DND-41 (cell line): ENCODE results near the gene PIEZO2.

Experiments used
- ATAC-seq: fragments of 200-7000 bp; cut with Tn5 transposase; 3 replicates; pipeline ENCODE4 v1.9.1; 2021; ENCODE audit warnings: low read depth; ENCODE audit not compliant: insufficient read depth
- DNase-seq: peaks from one replicate; pipeline ENCODE4 v3.0.0-alpha.2; 2020
- H2AFZ ChIP-seq: 2 replicates; pipeline ENCODE4 v1.6.0; 2012; ENCODE audit warnings: low read depth, low read length
- H3K27ac ChIP-seq: 2 replicates; pipeline ENCODE4 v1.5.1; 2012; ENCODE audit warnings: low read length, inconsistent platforms
- H3K27me3 ChIP-seq: fragments of 200-600 bp; sonication (generic); 2 replicates; pipeline ENCODE4 v1.6.0; 2012; ENCODE audit warnings: low read length, mild to moderate bottlenecking, inconsistent platforms; ENCODE audit not compliant: insufficient read depth, poor library complexity
- H3K36me3 ChIP-seq: 2 replicates; pipeline ENCODE4 v1.5.1; 2012; ENCODE audit warnings: low read length, inconsistent platforms; ENCODE audit not compliant: insufficient read depth
- H3K4me1 ChIP-seq: 2 replicates; pipeline ENCODE4 v1.5.1; 2012; ENCODE audit warnings: mild to moderate bottlenecking, low read length; ENCODE audit not compliant: insufficient read depth
- H3K4me2 ChIP-seq: 2 replicates; pipeline ENCODE4 v1.6.0; 2012; ENCODE audit warnings: mild to moderate bottlenecking, moderate library complexity, low read length, inconsistent platforms; ENCODE audit not compliant: insufficient read depth
- H3K4me3 ChIP-seq, 2 experiments: fragments of 200-600 bp in 1 of 2; shearing (Covaris generic) in 1 of 2; 2 replicates each; pipeline ENCODE4 v1.5.1; 2012 to 2016; ENCODE audit warnings: inconsistent platforms in 2 of 2, low read length in 2 of 2, mild to moderate bottlenecking in 2 of 2, low read depth in 1 of 2, moderate library complexity in 1 of 2
- H3K79me2 ChIP-seq: 2 replicates; pipeline ENCODE4 v1.6.0; 2012; ENCODE audit warnings: low read length, inconsistent platforms; ENCODE audit not compliant: insufficient read depth
- H3K9ac ChIP-seq: 2 replicates; pipeline ENCODE4 v1.6.0; 2012; ENCODE audit warnings: low read depth, mild to moderate bottlenecking, inconsistent platforms, low read length, moderate library complexity
- H3K9me3 ChIP-seq: 2 replicates; pipeline ENCODE4 v1.5.1; 2012; ENCODE audit warnings: low read length, moderate library complexity, mild to moderate bottlenecking, inconsistent platforms; ENCODE audit not compliant: insufficient read depth, severe bottlenecking
- H4K20me1 ChIP-seq: 2 replicates; pipeline ENCODE4 v1.6.0; 2012; ENCODE audit warnings: low read length; ENCODE audit not compliant: insufficient read depth
- CTCF ChIP-seq: IDR thresholded peaks from 2 replicates; pipeline ENCODE4 v1.5.1; 2012; ENCODE audit warnings: borderline replicate concordance, low read length, moderate library complexity, mild to moderate bottlenecking; ENCODE audit not compliant: poor library complexity, severe bottlenecking; ENCODE audit errors: extremely low read depth
- EZH2 ChIP-seq: IDR thresholded peaks from 3 replicates; pipeline ENCODE4 v1.6.1; 2012; ENCODE audit warnings: borderline replicate concordance, low read depth, mild to moderate bottlenecking, moderate library complexity, low read length, inconsistent platforms; ENCODE audit not compliant: severe bottlenecking

Gene PIEZO2

GRCh38 chr18:10898417-10898974, 250.9 kb downstream of the PIEZO2 start:
- Histone ChIP-seq H3K4me2 (no peak overlapping the region), H3K9ac (no peak overlapping the region), H3K36me3 (no peaks in the 10 kb centered on the region), H3K9me3 (no peaks in the 10 kb centered on the region), H3K4me3 (no peak overlapping the region), H3K27ac (no peak overlapping the region), H3K79me2 (no peaks in the 10 kb centered on the region), H3K27me3 (no peaks in the 10 kb centered on the region), H4K20me1 (no peaks in the 10 kb centered on the region), H2AFZ (no peak overlapping the region), H3K4me1 (no peaks in the 10 kb centered on the region)
- TF ChIP-seq CTCF: no peak
- no peak for TF ChIP-seq EZH2
- ATAC-seq (no peak), DNase-seq (no peak)

- Histone ChIP-seq H2AFZ (no peak overlapping the region), H3K4me1 (no peaks in the 10 kb centered on the region), H4K20me1 (no peaks in the 10 kb centered on the region), H3K4me2 (no peak overlapping the region), H3K4me3 (no peak overlapping the region), H3K9me3 (no peaks in the 10 kb centered on the region), H3K79me2 (no peaks in the 10 kb centered on the region), H3K9ac (no peak overlapping the region), H3K36me3 (no peaks in the 10 kb centered on the region), H3K27ac (no peak overlapping the region), H3K27me3 (no peaks in the 10 kb centered on the region)
- TF ChIP-seq EZH2 (no peak), CTCF (no peak)
- DNase-seq (no peak), ATAC-seq (no peak)
Observed at GRCh38 chr18:10896851-10897250, 252.5 kb downstream of the PIEZO2 start.

GRCh38 chr18:10895976-10896375, 253.4 kb downstream of the PIEZO2 start:
- Histone ChIP-seq H3K27me3 (no peaks in the 10 kb centered on the region), H3K79me2 (no peaks in the 10 kb centered on the region), H3K4me3 (no peak overlapping the region), H3K9me3 (no peaks in the 10 kb centered on the region), H4K20me1 (no peaks in the 10 kb centered on the region), H3K36me3 (no peaks in the 10 kb centered on the region), H3K9ac (no peak overlapping the region), H3K4me1 (no peaks in the 10 kb centered on the region), H3K4me2 (no peak overlapping the region), H3K27ac (no peak overlapping the region), H2AFZ (no peak overlapping the region)
- no peak for DNase-seq
- no peak for ATAC-seq
- no peak for TF ChIP-seq CTCF
- no peak for TF ChIP-seq EZH2

- H3K4me1 ChIP-seq: no peaks in the 10 kb centered on the region
- no peak overlapping the region for H3K9ac ChIP-seq
- no peak overlapping the region for H3K4me3 ChIP-seq
- no peak overlapping the region for H2AFZ ChIP-seq
- H3K9me3 ChIP-seq: no peaks in the 10 kb centered on the region
- no peak for DNase-seq
- H3K27ac ChIP-seq: no peak overlapping the region
- no peak for TF ChIP-seq CTCF
- TF ChIP-seq EZH2: no peak
- H3K4me2 ChIP-seq: no peak overlapping the region
- no peak for ATAC-seq
- H3K79me2 ChIP-seq: no peaks in the 10 kb centered on the region
- no peaks in the 10 kb centered on the region for H4K20me1 ChIP-seq
- H3K27me3 ChIP-seq: no peaks in the 10 kb centered on the region
- no peaks in the 10 kb centered on the region for H3K36me3 ChIP-seq
Observed at GRCh38 chr18:10894501-10894900, 254.9 kb downstream of the PIEZO2 start.
